Measurements from ENCODE around the gene RNF40.
"Not testable (repeated sequence)": the region's sequence is repeated elsewhere in the genome, so short reads cannot be mapped to it uniquely, and the experiment has no call there.

The RNF40 gene

GRCh38 chr16:30820952-30821421 is 58.9 kb downstream of the RNF40 start:
- DNase-seq (ENCODE audit: low spot score) = no peak

GRCh38 chr16:30821441-30821840 is 59.3 kb downstream of the RNF40 start:
- not testable (repeated sequence) for DNase-seq (ENCODE audit: low spot score)

- no peak for DNase-seq (ENCODE audit: low spot score)
Measured at GRCh38 chr16:30821891-30822290, 59.8 kb downstream of the RNF40 start.
